Measurements from ENCODE around the gene SRCAP.
"Not testable (repeated sequence)": the region's sequence is repeated elsewhere in the genome, so short reads cannot be mapped to it uniquely, and the experiment has no call there.

Gene SRCAP

DNA sequence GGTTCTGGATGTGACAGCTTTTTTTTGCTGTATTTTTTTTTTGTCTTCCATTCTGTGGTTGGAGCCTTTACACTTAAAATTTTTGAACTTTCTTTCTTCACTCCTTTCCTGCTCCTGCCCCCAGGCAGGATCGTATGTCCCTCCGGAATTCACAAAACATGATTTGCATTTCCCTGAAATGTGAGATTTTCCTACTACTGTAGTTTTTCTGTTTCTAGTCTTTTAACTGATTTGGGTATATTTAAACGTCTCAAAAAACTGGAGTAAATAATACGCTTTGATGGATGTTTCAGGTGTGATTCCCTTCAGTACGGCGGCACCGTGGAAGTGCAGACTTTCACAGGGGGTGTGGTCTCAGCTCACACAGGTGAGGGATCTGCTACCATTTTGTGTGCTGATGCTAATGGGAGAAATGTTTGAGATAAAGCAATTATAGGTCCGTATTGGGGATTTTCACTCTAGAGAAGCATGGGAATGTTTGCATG is 686 bp downstream of the SRCAP start:
- no peak for DNase-seq (ENCODE audit: low read depth)

DNA sequence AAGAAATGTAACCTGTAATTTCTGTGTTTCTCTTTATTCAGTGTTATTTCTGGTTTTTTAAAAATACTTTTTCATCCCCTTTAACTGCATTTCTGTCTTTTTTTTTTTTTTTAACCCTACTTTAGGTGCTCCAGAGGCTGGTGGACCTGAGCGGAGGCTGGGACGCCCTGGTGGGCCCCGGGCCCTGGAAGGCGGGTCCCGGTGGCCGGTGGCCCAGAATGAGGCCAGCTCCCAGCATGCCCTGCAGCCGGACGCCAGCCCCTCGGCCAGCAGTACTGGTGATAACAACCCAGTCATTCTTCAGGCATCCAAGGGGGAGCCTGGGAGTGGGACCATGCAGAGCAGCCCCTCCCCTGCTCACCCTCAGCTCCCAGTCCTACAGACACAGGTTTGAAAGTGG is 1.5 kb downstream of the SRCAP start:
- DNase-seq (ENCODE audit: low read depth), result no peak

- no peak for DNase-seq (ENCODE audit: low read depth)
Observed at GRCh38 chr16:30700971-30701370, 2.0 kb downstream of the SRCAP start.

DNA sequence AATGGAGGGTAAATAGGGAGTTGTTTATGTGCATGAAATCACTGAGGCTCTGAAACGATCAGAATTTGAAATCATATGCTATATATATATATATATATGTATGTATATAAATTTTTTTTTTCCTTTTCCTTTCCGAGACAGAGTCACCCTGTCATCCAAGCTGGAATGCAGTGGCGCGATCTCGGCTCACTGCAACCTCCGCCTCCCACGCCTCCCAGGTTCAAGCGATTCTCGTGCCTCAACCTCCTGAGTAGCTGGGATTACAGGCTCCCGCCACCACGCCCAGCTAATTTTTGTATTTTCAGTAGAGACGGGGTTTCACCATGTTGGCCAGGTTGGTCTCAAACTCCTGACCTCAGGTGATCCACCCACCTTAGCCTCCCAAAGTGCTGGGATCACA is 4.1 kb downstream of the SRCAP start:
- not testable (repeated sequence) for DNase-seq (ENCODE audit: low read depth)

- DNase-seq (ENCODE audit: low read depth), result no peak
Observed at GRCh38 chr16:30703971-30704370, 5.0 kb downstream of the SRCAP start.

- DNase-seq (ENCODE audit: low read depth), result no peak
Observed at GRCh38 chr16:30706046-30706445, 7.1 kb downstream of the SRCAP start.

- DNase-seq (ENCODE audit: low read depth), result no peak
Observed at GRCh38 chr16:30710971-30711370, 12.0 kb downstream of the SRCAP start.

DNA sequence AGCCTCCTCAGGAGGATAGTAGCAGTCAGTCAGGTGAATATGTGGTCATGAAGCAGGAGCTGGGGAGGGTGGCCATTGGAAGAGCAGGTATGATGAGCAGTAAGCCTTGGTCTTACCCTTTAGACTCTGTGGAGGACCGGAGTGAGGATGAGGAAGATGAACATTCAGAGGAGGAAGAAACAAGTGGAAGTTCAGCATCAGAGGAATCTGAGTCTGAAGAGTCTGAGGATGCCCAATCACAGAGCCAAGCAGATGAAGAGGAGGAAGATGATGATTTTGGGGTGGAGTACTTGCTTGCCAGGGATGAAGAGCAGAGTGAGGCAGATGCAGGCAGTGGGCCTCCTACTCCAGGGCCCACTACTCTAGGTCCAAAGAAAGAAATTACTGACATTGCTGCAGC is 12.7 kb downstream of the SRCAP start:
- DNase-seq (ENCODE audit: low read depth), result no peak

GRCh38 chr16:30715750-30716445 is 16.9 kb downstream of the SRCAP start:
- DNase-seq (ENCODE audit: low read depth), result no peak

GRCh38 chr16:30720086-30720485 is 21.1 kb downstream of the SRCAP start:
- no peak for DNase-seq (ENCODE audit: low read depth)

- no peak for DNase-seq (ENCODE audit: low read depth)
Observed at GRCh38 chr16:30720694-30721093, 21.7 kb downstream of the SRCAP start.

DNA sequence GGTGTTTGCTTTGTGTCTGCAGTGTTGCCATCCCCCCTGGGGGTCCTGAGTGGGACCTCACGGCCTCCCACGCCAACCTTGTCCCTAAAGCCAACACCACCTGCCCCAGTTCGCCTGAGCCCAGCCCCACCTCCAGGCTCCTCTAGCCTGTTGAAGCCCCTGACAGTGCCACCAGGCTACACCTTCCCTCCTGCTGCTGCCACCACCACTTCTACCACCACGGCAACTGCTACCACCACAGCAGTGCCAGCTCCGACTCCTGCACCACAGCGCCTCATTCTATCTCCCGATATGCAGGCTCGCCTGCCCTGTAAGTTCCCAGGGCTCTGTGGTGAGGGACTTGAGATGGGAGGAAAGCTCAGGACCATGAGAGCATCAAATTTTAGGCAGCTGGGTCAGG is 22.2 kb downstream of the SRCAP start:
- no peak for DNase-seq (ENCODE audit: low read depth)

DNA sequence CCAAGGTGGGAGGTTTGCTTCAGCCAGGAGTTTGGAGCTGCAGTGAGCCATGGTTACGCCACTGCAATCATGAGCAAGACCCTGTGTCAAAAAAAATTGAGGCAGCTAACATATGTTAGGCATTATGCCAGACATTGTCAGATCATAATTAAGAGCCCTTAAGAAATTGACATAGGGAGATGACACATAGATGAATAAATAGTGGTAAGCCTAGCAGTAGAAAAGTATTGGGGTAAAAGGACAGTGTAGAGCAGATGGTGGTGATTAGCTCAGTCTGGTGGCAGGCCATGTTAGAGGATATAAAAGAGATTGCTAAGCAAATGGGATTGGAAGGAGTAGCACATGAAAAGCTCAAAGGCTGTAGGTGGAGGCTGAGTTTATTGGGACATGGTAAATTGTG is 22.6 kb downstream of the SRCAP start:
- peak; percentile 29 for DNase-seq (ENCODE audit: low read depth)

GRCh38 chr16:30722443-30722842 is 23.5 kb downstream of the SRCAP start:
- no peak for DNase-seq (ENCODE audit: low read depth)

GRCh38 chr16:30722916-30723315 is 23.9 kb downstream of the SRCAP start:
- DNase-seq (ENCODE audit: low read depth), result no peak

DNA sequence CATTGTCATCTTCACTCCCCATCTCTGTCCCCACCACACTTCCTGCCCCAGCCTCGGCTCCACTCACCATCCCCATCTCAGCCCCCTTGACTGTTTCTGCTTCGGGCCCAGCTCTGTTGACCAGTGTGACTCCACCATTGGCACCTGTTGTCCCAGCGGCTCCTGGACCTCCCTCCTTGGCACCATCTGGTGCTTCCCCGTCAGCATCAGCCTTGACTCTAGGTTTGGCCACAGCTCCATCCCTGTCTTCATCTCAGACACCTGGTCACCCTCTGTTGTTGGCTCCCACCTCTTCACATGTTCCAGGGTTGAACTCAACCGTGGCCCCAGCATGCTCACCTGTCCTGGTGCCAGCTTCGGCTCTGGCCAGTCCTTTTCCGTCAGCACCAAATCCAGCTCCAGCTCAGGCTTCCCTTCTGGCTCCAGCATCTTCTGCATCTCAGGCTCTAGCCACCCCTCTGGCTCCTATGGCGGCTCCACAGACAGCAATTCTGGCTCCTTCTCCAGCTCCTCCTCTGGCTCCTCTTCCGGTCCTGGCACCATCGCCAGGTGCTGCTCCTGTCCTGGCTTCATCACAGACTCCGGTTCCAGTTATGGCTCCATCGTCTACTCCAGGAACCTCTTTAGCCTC is 24.9 kb downstream of the SRCAP start:
- no peak for DNase-seq (ENCODE audit: low read depth)

DNA sequence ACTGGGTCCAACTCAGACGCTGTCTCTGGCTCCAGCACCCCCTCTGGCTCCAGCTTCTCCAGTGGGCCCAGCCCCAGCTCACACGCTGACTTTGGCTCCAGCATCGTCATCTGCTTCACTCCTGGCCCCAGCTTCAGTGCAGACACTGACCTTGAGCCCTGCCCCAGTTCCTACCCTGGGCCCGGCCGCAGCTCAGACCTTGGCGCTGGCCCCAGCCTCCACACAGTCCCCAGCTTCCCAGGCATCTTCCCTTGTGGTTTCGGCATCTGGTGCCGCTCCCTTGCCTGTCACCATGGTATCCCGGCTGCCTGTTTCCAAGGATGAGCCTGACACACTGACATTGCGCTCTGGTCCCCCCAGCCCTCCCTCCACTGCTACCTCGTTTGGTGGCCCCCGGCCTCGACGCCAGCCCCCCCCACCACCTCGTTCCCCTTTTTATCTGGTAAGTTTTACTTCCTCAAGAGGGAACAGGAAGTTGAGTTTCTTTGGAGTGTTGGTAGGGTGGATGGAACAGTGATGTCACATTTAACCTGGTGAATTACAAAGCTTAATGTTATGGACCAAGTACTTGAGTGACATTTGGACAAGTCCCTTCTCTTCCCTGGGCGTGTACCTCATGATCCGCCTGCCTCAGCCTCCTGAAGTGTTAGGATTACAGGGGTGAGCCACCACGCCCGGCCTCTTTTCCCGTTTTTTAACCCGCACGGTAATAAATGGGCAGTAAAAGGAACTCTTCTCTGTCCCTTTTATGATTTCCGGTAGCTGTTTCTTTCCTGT is 25.9 kb downstream of the SRCAP start:
- no peak for DNase-seq (ENCODE audit: low read depth)

GRCh38 chr16:30725418-30725792 is 26.4 kb downstream of the SRCAP start:
- no peak for DNase-seq (ENCODE audit: low read depth)

- no peak for DNase-seq (ENCODE audit: low read depth)
Observed at GRCh38 chr16:30728321-30728720, 29.4 kb downstream of the SRCAP start.

GRCh38 chr16:30728899-30729672 is 30.1 kb downstream of the SRCAP start:
- DNase-seq (ENCODE audit: low read depth), result no peak

- DNase-seq (ENCODE audit: low read depth), result no peak
Observed at GRCh38 chr16:30731411-30731810, 32.4 kb downstream of the SRCAP start.

Data from fibroblast of the conjunctiva (primary cell).